Activated CD4-positive, alpha-beta T cell treated with anti-CD3 and anti-CD28 coated beads for 24 hours (primary cell): ENCODE results near the gene NTPCR.

Source experiments
- DNase-seq, 2 donors: peaks; one replicate each; pipeline ENCODE4 v3.0.0-alpha.2; 2020; ENCODE audit warnings: low read depth in 2 of 2

The NTPCR gene

DNA sequence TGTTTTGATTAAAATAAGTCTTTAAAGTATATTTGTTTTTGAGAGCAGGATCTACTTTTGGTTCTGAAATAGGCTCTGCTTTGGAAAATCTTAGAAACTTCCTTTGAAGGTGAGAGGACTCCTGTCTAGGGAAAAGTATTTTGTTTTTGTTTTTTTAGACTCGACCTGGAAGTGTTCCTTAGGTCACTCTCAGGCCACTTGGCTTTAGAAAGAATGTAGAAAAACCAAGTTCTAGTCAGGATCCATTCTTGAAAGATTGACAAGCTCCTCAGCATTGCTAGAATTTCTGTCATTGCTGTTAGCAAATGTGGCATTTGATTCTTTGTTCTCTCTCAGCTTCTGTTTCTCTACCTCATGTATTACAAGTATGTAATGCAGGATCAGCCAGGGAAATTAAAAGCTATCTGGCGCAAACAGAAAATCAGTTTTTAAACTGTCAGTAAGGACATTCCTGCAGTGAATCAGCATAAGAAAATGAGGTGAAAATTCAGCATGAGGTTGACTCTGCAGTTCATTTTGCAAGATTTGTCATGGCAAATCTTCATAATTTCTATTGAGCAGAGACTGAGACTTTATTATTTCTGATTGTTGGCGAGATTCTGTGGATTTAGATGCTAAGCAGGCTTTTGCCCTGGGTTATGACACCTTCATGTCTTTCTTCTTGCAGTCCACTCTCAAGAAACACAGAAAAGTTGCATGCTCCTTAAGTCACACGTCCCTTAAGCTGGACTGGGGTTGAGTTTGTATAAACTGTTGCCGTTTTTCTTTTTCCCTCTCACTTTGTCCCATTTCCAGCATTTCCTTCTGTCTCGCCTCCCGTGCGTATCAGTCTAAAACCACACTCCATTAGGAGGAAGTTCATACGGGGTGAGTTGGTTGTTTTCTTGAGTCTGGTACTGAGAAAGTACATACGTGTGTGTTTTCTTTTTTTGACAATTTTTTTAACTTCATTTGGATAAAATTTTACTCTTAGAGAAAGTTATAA is 12.6 kb downstream of the NTPCR start:
- no peak for DNase-seq

DNA sequence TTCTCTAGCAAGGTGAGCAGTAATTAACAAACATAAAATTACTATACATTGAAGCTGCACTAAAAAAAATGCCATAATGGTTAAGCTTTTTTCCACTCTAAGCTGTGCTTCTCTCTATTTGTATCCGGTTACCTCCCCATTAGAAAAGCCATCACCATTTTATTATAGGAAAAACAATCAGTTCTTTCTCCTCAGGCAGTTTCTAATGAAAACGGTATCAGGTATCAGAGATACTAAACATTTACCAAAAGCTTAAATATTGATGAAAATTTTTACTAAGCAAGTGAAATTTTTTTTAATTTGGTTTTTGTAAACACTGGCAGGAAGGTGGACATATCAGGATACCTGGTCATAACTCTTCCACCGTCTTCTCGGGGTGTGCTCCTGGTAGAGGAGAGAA is 14.2 kb downstream of the NTPCR start:
- no peak for DNase-seq

DNA sequence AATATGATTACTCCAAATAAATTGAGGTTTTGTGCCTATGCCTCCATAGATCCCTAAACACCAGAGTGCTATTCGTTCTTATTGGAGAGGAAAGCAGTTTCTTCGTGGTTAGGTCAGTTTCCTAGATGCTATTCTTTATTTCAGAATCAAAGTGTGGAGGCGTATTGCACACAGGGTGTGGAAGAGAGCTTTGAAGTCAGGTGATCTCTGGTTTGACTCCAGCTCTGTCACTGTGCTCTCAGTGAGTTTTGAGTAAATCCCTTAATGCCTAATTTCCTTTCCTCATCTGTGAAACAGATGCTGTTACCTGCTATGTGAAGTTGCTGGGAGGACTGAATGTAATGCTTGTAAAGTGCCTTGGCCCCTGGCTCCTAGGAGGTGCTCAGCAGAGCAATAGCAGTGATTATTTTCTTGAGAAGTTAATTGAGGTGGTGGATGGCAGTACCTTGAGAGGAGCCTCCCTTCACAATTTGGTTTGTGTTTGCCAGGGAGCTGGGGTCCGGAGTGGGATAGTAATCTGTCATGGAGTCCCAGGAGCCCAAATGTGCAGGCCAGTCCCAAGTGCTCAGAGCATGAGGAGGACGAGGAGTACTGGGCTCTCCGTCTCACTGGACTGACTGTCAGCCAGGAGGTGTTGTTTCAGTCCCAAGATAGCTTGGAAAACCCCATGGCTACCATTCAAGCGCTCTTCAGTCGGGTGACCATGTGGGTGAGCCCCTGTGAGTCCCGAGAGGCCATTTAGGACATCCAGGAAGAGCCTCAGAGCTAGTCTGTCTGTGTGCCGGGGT is 14.9 kb downstream of the NTPCR start:
- DNase-seq: no peak

DNA sequence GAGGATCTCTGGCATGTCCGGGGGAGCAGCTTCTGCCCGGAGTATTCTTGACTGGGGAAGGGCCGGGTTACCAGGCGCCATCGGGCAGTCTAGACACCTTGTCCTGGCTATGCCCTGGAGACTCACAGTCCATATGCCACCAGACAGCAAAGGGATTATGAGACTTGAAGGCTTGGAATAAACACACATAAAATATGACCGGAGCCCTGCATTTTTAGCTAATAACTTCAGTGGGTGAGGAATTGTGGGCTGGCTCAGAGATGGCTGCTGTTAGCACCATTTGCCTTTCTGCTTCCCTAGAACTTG is 15.5 kb downstream of the NTPCR start:
- no peak for DNase-seq

DNA sequence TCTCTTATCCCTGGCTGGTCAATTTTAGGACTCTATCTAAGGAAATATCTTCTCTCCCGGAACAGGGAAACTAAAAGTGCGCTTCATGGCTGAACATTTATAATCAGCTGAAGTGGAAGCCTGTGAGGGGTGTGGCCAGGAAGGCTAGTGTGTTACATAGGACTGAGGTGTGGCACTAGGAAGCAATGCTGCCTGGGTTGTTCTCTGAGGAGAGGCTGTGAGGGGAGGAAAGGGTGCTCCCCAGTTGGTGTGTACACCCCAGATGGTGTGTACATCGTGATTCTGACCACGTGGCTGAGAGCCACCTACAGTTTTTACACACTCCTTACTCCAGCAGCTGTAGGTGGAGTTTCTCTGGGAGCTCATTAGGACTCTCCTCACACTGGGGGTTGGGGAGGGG is 16.3 kb downstream of the NTPCR start:
- no peak for DNase-seq

DNA sequence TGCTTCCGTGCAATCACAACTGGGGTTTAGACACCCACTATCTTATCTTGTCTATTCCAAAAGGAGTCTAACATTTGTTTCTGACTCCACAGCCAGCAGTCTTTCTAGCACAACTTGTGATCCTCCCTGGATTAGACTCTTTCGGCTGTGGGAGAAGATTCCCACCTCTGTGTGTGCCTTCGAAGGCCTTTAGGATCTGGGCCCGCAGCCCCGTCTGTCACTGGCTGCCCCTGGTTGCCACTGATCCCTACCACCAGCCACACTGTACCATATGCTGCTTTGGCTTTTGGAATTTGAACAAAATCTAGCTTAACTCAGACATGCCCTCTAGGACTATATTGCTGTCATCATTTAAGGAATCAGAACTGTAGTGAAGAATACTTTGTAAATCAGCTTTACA is 18.0 kb downstream of the NTPCR start:
- DNase-seq: no peak

DNA sequence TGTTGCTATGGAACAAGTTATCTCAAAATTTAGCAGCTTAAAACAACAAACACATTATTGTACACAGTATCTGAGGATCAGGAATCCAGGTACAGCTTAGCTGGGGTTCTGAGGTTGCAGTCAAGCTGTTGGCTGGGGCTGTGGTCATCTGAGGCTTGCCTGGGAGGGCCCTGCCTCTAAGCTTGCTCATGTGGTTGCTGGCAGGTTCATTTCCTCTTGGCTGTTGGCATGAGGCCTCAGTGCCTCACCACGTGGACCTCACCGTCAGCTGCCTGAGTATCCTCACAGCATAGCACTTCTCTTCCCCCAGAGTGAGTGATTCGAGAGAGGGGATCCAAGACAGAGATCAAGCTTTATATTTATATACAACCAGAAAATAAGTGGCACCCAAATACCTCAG is 18.6 kb downstream of the NTPCR start:
- no peak for DNase-seq

DNA sequence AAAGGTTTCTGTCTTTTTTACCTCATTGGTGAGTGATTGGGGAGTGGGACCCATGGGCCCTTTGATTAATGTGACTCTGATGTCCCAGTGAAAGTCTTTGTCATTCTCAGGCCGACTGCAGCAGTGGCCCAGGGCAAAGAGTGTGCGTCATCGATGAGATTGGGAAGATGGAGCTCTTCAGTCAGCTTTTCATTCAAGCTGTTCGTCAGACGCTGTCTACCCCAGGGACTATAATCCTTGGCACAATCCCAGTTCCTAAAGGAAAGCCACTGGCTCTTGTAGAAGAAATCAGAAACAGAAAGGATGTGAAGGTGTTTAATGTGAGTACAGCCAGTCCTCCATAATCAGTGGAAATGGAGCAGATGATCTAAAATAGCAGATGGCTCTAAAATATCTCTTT is 19.4 kb downstream of the NTPCR start:
- DNase-seq: no peak

DNA sequence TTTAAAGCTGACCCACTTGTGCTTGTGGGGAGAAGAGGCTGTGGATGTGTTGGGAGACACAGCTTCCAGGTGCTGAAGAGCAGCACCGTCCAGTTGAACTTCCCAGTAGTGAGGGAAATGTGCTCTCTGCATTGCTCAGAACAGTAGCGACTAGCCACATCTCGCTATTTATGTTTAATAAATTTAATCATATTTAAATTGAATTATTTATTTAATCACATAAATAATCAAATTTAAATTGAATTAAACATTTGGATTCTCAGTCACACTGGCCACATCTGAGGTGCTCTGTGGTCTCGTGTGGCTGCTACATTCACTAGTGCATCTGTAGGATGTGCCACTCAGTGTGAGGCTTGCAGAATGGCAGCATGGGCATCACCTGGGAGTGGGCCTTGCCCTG is 20.1 kb downstream of the NTPCR start:
- DNase-seq: no peak

DNA sequence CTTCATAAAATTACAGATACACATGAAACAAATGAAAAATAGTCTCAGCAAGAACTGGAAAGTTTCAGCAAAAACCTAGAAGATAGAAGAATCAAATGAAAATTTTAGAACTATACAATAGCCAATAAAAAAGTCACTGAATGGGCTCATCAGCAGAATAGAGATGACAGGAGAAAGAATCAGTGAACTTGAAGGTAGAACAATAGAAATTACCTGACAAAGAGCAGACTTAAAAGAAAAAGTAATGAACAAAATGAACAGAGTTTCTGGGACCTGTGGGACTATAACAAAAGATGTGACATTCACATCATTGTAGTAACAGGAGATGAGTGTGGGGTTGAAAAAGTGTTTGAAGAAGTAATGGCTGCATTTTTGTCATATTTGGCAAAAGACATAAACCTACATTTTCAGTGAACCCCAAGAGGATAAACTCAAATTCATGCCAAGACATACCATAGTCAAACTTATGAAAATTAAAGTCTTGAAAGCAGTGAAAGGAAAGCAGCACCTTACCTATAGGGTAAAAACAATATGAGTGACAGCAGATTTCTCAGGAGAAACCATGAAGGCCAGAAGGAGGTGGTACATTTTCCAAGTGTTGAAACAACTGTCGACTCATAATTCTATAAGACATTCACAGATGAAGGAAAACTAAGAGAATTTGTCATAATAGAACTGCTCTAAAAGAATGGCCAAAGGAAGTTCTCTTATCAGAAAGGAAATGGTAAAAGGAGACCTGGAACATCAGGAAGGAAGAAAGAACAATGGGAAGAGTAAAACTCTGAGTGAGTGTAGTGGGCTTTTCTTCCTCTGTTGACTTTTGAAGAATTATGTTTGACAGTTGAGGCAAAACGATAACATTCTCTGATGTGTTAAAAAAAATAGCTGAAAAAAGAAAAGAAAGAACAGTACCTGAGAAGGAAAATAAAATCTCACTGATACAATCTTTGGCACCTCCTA is 23.5 kb downstream of the NTPCR start:
- no peak for DNase-seq

DNA sequence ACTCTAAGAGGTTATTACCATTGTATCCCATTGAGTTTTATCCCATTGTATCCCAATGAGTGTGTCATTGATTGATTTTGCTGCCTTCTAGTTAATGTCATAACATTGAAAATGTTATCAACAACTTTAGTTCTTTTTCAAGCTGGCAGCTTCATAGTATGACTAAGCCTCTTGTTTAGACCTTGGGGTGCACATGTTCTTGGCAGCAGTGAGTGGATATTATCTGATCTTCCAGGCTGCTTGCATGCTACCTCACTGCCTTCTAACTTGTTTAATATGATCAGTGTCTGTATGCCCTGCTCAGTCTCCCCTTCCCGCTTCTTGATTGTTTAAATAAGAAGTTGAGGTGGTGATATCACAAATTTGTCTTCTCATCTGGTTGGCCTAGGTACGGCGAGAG is 24.6 kb downstream of the NTPCR start:
- DNase-seq: no peak

DNA sequence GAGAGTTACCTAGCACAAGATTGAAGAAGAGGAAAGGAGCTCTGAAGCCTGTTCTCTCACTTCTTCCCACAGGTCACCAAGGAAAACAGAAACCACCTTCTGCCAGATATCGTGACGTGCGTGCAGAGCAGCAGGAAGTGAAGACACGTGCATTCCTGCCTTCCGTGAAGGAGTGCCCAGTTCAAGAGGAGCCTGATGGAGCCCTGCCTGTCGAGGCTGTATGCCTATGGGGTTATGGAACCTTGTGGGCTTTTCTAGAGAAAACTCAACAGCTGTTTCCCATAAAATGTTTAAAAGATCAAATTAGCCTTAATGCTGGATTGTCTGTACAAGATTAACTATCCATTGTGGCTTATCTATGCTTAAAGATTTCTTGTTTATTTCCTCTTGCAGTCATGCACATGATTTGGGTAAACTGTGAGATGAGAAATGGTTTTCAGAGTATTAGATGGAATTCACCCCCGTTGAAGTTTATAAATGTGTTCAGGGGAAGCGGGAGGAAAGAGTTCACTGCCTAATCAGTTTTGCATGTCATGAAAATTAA is 27.8 kb downstream of the NTPCR start:
- DNase-seq: no peak

DNA sequence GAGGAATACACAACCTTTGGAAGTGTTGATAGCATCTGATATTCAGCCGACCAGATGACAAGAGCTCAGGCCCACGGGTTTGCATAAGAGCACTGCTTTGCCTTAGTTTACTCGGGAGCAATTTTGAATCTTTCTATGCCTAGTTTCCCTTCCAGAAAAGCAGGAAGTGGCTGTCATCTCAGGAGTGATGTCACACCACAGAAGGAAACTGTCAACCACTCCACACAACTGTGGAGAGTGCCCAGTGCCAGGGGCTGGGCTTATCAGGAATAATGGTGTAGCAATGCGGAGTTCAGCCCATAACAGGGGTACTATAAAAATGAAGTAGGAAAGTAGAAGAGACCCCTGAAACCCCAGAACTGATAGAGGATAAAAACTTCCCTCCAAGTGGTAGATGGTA is 28.4 kb downstream of the NTPCR start:
- no peak for DNase-seq

DNA sequence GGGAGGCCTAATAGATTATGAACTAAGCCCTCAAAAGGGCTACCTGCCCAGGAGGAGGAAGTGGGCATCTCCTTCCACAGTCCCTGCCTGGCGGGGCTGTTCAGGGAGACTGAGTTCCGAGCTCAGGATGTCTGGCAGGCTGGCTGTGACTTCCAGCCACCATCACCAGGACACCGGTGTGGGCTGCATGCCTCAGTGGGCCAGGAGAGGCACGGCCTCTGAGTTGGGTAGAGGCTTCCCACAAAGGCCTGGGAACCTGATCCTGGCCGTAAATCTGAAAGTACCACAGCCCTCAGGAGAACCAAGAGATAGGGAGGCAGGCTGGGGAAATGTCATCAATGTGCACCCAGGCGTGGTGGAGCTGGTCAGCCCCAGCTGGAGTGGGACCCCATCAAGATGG is 29.1 kb downstream of the NTPCR start:
- no peak for DNase-seq

DNA sequence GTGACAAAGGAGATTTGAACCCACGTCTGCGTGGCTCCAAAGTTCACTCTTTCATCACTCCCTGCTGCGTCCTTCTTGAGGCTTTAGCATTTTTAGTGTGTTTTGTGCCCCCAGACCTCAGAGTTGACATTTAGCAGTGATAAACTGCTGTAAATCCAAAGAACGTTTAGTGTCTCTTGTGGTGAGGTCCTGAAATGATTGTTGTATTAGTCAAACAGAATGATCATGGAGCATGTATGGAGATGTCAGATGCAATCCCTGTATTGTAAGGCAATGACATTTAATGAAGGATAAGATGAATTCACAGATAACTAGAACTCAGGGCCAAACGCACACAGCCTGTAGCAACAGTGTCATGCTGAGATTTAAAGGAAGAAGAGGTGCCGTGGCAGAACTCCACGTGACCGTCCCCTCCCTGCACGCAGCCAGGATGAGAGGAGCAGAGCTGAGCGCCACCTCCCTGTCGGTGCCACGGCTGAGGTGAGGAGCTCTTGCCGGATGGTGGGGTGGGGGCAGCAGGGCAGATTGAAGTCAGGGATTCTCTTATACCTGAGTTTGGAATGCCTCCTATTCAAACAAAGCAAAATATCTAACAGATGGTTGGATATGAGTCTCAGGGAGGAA is 30.1 kb downstream of the NTPCR start:
- no peak for DNase-seq

DNA sequence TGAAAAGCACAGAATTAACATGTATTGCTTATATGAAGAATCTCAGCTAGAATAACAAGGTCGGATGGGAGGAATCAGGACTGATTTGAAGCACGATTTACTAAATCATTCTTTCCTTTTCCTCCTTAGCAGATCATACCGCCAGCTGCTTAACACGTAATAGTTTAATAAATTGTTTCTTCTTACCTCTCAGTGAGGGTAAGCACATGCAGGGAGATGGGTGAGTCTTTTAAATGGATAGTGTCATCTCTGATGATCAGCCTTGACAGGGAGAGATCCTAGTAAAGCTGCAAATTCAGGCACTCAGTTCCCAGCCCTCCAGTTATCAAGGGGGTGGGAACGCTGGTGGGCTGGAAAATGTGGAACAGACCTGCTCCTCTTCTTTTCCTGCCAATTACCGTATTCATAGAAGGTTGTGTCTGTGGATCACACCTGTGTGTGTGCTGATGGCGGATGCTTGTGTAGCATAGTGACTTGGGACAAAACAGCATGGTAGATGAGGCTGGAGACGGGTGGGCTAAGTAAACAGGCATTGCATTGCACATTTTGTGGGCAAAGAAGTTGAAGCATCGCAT is 30.7 kb downstream of the NTPCR start:
- no peak for DNase-seq

DNA sequence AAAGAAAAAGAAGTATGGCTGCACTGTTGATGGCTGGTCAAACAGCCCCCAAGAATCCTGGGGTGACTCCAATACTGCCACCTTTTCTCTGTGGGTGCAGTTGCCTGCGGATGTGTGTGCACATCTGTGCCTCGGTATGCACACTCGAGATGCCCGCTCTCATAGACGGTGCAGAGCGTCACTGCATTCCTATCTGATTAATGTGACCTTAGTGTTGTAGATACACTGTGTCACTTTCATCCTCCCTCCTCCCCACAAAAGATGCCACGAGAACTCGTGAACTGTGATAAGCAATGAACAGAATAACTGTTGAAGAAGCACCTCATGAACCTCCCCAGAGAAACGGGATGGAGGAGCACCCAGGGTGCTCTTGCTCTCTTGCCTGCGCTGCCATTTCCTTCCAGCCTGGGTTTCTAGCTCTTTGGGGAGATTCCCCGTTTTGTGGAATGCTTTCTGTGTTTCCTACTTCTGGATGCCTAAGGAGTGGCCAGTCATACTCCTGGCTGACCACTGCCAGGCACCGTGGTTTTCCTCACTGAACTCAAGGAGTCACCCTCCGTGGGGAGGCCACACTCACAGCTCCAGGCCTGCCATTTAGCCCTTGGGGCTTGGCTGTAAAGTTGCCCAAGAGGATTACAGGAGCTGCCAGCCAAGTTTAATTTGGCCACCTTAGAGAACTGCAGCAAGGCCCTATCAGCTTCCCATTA is 32.0 kb downstream of the NTPCR start:
- no peak for DNase-seq

DNA sequence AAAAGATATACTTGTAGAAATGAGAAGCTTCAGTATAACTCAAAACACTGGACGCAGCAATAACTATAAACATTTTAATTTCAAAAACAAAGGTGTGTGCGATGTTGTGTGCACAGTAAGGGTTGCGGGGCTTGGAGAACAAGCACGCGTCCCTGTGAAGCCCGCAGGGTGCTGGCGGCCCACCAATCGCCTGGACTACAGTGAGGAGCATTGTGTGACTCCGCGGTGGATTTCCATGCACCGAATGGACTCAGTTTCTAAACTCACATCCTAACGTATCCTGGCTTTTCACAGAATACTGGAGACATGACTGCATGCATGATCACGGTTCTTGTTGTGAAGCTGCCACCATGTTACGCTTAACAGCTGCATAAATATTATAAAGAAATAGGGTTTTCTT is 33.0 kb downstream of the NTPCR start:
- no peak for DNase-seq

DNA sequence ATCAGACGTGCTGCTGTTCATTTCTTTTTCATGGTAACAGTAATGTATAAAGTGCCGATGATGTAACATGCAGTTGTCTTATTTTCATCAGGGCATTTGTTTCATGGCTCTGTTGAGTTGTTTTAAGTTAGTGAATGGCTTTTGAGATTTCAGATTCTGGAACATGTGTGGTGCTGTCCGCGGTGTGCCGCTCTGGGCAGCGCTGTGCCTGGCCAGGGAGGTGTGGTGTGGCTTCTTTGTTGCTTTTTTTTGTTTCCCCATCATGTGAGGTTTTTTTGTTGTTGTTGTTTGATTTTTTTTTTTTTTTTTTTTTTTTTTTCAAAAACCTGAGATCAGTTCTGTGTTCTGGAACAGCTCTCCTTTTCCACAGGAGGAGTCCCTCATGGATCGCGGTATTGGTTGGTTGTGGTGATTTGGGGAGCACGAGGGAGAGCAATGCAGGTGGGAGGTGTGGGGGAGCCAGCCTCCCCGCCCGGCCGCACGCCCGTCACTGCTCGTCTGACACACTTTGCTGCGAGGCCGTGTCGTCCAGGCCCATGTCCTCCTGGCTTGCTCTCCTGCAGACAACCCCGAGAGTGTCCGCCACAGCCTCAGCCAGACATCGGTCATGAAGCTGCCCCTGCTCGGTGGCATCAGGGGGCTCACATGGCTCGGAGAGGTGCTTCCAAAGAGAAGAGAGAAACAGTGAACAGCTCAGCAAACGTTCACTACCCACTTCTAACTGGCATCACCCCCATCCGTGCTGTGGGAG is 33.6 kb downstream of the NTPCR start:
- DNase-seq: no peak
